ENCODE measurements around the gene OAT.

DNA sequence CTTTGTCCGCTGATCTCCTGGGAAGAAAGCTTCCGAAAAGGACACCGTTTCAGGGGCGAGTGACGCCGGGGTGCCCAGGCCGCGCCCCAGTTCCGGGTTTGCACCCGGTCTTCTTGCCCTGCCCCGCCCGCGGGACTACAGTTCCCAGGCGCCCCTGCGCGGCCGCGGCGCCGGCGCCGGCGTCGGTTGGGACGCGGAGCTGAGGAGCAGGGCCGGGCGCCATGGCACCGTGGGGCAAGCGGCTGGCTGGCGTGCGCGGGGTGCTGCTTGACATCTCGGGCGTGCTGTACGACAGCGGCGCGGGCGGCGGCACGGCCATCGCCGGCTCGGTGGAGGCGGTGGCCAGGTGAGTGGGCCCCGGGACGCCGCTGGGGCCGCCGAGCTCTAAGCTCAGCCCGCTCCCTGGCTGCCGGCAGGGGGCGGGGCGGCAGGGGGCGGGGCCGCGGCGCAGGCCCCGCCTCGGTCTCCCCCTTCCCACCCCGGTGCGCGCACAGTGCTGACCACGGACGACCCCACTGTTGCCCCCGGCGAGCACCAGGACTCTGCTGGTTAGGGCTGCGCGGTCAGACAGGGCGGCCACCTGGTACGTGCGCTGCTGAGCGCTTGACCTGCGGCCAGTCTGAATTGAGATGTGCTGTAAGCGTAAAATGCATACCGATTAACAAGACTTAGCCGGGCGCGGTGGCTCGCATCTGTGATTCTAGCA, 43.1 kb upstream of the OAT start, which contains the start of gene LHPP:
- TF ChIP-seq JUN (IDR thresholded peaks at IDR 0.05; ENCODE audit: borderline replicate concordance, insufficient read depth, insufficient read length, low read depth) (no peak), POLR2A (IDR thresholded peaks at IDR 0.05; ENCODE audit: low read depth, low read length) (peak; percentile 72), EZH2 (IDR thresholded peaks at IDR 0.05; ENCODE audit: borderline replicate concordance, low read depth, low read length, severe bottlenecking) (no peak), POLR2AphosphoS5 (IDR thresholded peaks at IDR 0.05; ENCODE audit: insufficient read depth, low read depth, low read length) (peak; percentile 79), GATA2 (IDR thresholded peaks at IDR 0.05; ENCODE audit: insufficient read depth, insufficient read length, low read depth, low read length) (no peak), MYC (IDR thresholded peaks at IDR 0.05; ENCODE audit: low read depth, low read length) (no peak)
- TF ChIP-seq, protein P1, sequence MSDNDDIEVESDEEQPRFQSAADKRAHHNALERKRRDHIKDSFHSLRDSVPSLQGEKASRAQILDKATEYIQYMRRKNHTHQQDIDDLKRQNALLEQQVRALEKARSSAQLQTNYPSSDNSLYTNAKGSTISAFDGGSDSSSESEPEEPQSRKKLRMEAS (IDR thresholded peaks at IDR 0.05; ENCODE audit: insufficient read depth, insufficient read length), result no peak
- TF ChIP-seq, protein P2, sequence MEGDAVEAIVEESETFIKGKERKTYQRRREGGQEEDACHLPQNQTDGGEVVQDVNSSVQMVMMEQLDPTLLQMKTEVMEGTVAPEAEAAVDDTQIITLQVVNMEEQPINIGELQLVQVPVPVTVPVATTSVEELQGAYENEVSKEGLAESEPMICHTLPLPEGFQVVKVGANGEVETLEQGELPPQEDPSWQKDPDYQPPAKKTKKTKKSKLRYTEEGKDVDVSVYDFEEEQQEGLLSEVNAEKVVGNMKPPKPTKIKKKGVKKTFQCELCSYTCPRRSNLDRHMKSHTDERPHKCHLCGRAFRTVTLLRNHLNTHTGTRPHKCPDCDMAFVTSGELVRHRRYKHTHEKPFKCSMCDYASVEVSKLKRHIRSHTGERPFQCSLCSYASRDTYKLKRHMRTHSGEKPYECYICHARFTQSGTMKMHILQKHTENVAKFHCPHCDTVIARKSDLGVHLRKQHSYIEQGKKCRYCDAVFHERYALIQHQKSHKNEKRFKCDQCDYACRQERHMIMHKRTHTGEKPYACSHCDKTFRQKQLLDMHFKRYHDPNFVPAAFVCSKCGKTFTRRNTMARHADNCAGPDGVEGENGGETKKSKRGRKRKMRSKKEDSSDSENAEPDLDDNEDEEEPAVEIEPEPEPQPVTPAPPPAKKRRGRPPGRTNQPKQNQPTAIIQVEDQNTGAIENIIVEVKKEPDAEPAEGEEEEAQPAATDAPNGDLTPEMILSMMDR (IDR thresholded peaks at IDR 0.05; ENCODE audit: extremely low read depth in 1 of 2, insufficient read depth in 1 of 2, low read depth in 1 of 2, low read length in 2 of 2), result peak; percentile 8 to 14
